Fibroblast of skin of scalp (primary cell): Measurements from ENCODE around the gene TMEM42.

Experiments
- DNase-seq: peaks from one replicate; pipeline ENCODE4 v3.0.0-alpha.2; 2013

Gene TMEM42

DNA sequence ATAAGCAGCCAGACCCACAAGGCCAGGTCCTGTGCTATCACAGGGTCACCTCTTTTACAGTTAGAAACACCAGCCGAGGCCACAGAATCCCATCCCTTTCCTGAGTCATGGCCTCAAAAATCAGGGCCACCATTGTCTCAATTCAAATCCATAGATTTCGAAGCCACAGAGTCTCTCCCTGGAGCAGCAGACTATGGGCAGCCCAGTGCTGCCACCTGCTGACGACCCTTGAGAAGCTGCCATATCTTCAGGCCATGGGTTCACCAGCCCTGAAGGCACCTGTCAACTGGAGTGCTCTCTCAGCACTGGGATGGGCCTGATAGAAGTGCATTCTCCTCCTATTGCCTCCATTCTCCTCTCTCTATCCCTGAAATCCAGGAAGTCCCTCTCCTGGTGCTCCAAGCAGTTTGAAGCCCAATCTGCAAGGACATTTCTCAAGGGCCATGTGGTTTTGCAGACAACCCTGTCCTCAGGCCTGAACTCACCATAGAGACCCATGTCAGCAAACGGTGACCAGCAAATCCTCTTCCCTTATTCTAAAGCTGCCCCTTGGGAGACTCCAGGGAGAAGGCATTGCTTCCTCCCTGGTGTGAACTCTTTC, 52.3 kb downstream of the TMEM42 start:
- peak; percentile 76 for DNase-seq

DNA sequence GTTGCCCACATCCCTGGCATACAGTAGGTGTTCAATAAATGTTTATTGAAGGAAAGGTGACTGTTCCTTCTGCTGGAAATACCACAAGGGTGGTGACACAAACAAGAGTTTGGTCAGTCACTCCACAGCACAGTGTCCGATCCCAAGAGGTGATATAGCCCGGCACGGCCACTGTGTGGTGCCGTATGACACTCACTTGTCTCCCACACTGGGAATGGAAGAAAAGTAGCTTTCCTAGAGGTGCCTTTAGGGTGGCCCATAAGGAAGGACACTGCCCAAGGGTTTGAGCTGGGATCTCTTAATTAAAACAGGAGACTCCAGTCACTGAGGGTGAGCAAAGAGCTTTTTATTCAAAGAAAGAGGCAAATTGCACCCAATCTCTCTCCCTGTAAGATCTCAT, 53.2 kb downstream of the TMEM42 start:
- peak; percentile 14 for DNase-seq
